IMR-90 (cell line): ENCODE measurements around the gene IMPDH1. TPM values are rescaled to one million over a fixed set of nuclear protein-coding genes. Genes with fewer than 3 reads are reported as not detected.

Experiments used
- ATAC-seq: fragments of 200-7000 bp; cut with Tn5 transposase; 2 replicates; pipeline ENCODE4 v1.9.1; 2020; ENCODE audit warnings: low read depth, mild to moderate bottlenecking, moderate library complexity
- BruUV-seq: library from RNA; stranded (reverse); fragments of 400-500 nt; replicated peaks from 2 replicates; lab custom pipeline; 2021; lab: Mats Ljungman, UMichigan
- CTCF ChIA-PET: fragments of 300-600 bp; formaldehyde crosslinking; extraction: SDS; loops from one replicate; lab custom pipeline; 2021; ENCODE audit warnings: antibody characterized with exemption; lab: Yijun Ruan, JAX
- POLR2A ChIA-PET: fragments of 300-600 bp; sonication (Branson Sonifier 250); formaldehyde crosslinking; loops from one replicate; lab custom pipeline; 2022; ENCODE audit warnings: antibody characterized with exemption; ENCODE audit not compliant: unreplicated experiment; lab: Charles Lee
- DNase-seq: peaks from one replicate; pipeline ENCODE4 v3.0.0; 2013
- H2AFZ ChIP-seq: replicated peaks from 2 replicates; pipeline ENCODE3; 2013; ENCODE audit warnings: low read length, mild to moderate bottlenecking; ENCODE audit not compliant: poor library complexity
- H2AK5ac ChIP-seq: 2 replicates; pipeline ENCODE4 v1.6.1; 2013; ENCODE audit warnings: low read depth, low read length, inconsistent platforms
- H2AK9ac ChIP-seq: replicated peaks from 2 replicates; pipeline ENCODE3; 2013; ENCODE audit warnings: mild to moderate bottlenecking, low read depth, low read length, moderate library complexity; ENCODE audit not compliant: poor library complexity
- H2BK120ac ChIP-seq: 2 replicates; pipeline ENCODE4 v1.6.1; 2013; ENCODE audit warnings: low read depth, low read length, inconsistent platforms
- H2BK15ac ChIP-seq: 3 replicates; pipeline ENCODE4 v1.6.1; 2013; ENCODE audit warnings: low read depth, low read length, inconsistent platforms
- H2BK20ac ChIP-seq: 2 replicates; pipeline ENCODE4 v1.6.1; 2013; ENCODE audit warnings: low read depth, mild to moderate bottlenecking, inconsistent platforms, low read length, moderate library complexity
- H2BK5ac ChIP-seq: 2 replicates; pipeline ENCODE4 v1.6.1; 2013; ENCODE audit warnings: mild to moderate bottlenecking, low read depth, low read length, inconsistent platforms; ENCODE audit not compliant: poor library complexity, severe bottlenecking
- H3K14ac ChIP-seq: replicated peaks from 2 replicates; pipeline ENCODE4 v1.6.1; 2013; ENCODE audit warnings: low read depth, low read length, inconsistent platforms
- H3K18ac ChIP-seq: 2 replicates; pipeline ENCODE4 v1.6.1; 2013; ENCODE audit warnings: low read depth, low read length, control low read depth
- H3K23ac ChIP-seq: 2 replicates; pipeline ENCODE4 v1.6.1; 2013; ENCODE audit warnings: low read depth, low read length, inconsistent platforms
- H3K27ac ChIP-seq: 2 replicates; pipeline ENCODE4 v1.5.1; 2013; ENCODE audit warnings: mild to moderate bottlenecking, control low read depth, low read length; ENCODE audit not compliant: insufficient read depth
- H3K27me3 ChIP-seq: 2 replicates; pipeline ENCODE4 v1.6.1; 2013; ENCODE audit warnings: low read length; ENCODE audit not compliant: control insufficient read depth, insufficient read depth
- H3K36me3 ChIP-seq: 2 replicates; pipeline ENCODE4 v1.6.1; 2013; ENCODE audit warnings: low read length, mixed read lengths; ENCODE audit not compliant: control insufficient read depth, insufficient read depth
- H3K4ac ChIP-seq: 2 replicates; pipeline ENCODE4 v1.6.1; 2013; ENCODE audit warnings: low read depth, low read length, inconsistent platforms
- H3K4me1 ChIP-seq: 2 replicates; pipeline ENCODE4 v1.6.1; 2013; ENCODE audit warnings: low read length, mixed read lengths; ENCODE audit not compliant: control insufficient read depth, insufficient read depth
- H3K4me2 ChIP-seq: 2 replicates; pipeline ENCODE4 v1.6.1; 2013; ENCODE audit warnings: low read depth, mild to moderate bottlenecking, control low read depth, low read length, moderate library complexity
- H3K4me3 ChIP-seq: 2 replicates; pipeline ENCODE4 v1.5.1; 2013; ENCODE audit warnings: low read depth, mild to moderate bottlenecking, control low read depth, low read length, moderate library complexity; ENCODE audit not compliant: insufficient read depth
- H3K56ac ChIP-seq: 2 replicates; pipeline ENCODE4 v1.6.1; 2013; ENCODE audit warnings: low read length, inconsistent platforms; ENCODE audit not compliant: insufficient read depth; ENCODE audit errors: extremely low read depth
- H3K79me1 ChIP-seq, 2 experiments: 2 replicates each; pipeline ENCODE4 v1.6.1; 2013; ENCODE audit warnings: low read length in 2 of 2, inconsistent platforms in 1 of 2, low read depth in 1 of 2
- H3K9ac ChIP-seq: 2 replicates; pipeline ENCODE4 v1.6.1; 2013; ENCODE audit warnings: low read depth, low read length, control low read depth
- H3K9me1 ChIP-seq: 2 replicates; pipeline ENCODE4 v1.6.1; 2013; ENCODE audit warnings: low read length, inconsistent platforms; ENCODE audit not compliant: insufficient read depth
- H3K9me3 ChIP-seq: 2 replicates; pipeline ENCODE4 v1.6.1; 2013; ENCODE audit warnings: low read length; ENCODE audit not compliant: control insufficient read depth, insufficient read depth
- H4K20me1 ChIP-seq: 2 replicates; pipeline ENCODE4 v1.6.1; 2013; ENCODE audit warnings: low read length, inconsistent platforms; ENCODE audit not compliant: insufficient read depth
- H4K5ac ChIP-seq: 2 replicates; pipeline ENCODE4 v1.6.1; 2013; ENCODE audit warnings: mild to moderate bottlenecking, low read depth, low read length, control low read depth
- H4K8ac ChIP-seq, 2 experiments: 2 replicates each; pipeline ENCODE4 v1.6.1; 2013; ENCODE audit warnings: low read depth in 2 of 2, low read length in 2 of 2, control low read depth in 1 of 2, inconsistent platforms in 1 of 2
- H4K91ac ChIP-seq: 2 replicates; pipeline ENCODE4 v1.6.1; 2013; ENCODE audit warnings: low read depth, low read length, inconsistent platforms; ENCODE audit not compliant: insufficient read depth
- BHLHE40 ChIP-seq: fragments of 150-350 bp; IDR thresholded peaks from 2 replicates; pipeline ENCODE4 v1.6.1; 2016; ENCODE audit warnings: mild to moderate bottlenecking, low read depth, low read length
- CEBPB ChIP-seq: IDR thresholded peaks from 2 replicates; pipeline ENCODE4 v1.6.1; 2012; ENCODE audit warnings: low read depth, low read length, improper control_type of control experiment
- CHD1 ChIP-seq: IDR thresholded peaks from 2 replicates; pipeline ENCODE4 v1.6.1; 2012; ENCODE audit warnings: low read depth, low read length, improper control_type of control experiment
- CTCF ChIP-seq: conservative IDR thresholded peaks from 2 replicates; pipeline ENCODE4 v1.5.1; 2012; ENCODE audit warnings: mild to moderate bottlenecking, low read depth, low read length, improper control_type of control experiment
- ELK1 ChIP-seq: fragments of 150-350 bp; IDR thresholded peaks from 2 replicates; pipeline ENCODE4 v1.6.1; 2016; ENCODE audit warnings: low read depth, mild to moderate bottlenecking, low read length, moderate library complexity, borderline replicate concordance
- FOS ChIP-seq: fragments of 150-350 bp; IDR thresholded peaks from 2 replicates; pipeline ENCODE4 v1.6.1; 2016; ENCODE audit warnings: low read depth, low read length
- MAFK ChIP-seq: IDR thresholded peaks from 2 replicates; pipeline ENCODE4 v1.6.1; 2012; ENCODE audit warnings: low read depth, low read length, improper control_type of control experiment
- MAZ ChIP-seq: IDR thresholded peaks from 2 replicates; pipeline ENCODE4 v1.6.1; 2012; ENCODE audit warnings: low read depth, mild to moderate bottlenecking, low read length, improper control_type of control experiment, moderate library complexity, borderline replicate concordance
- MXI1 ChIP-seq: IDR thresholded peaks from 2 replicates; pipeline ENCODE4 v1.6.1; 2012; ENCODE audit warnings: low read depth, mild to moderate bottlenecking, low read length, moderate library complexity, borderline replicate concordance
- NFE2L2 ChIP-seq: fragments of 150-350 bp; IDR thresholded peaks from 2 replicates; pipeline ENCODE4 v1.6.1; 2016; ENCODE audit warnings: low read depth, mild to moderate bottlenecking, low read length
- POLR2A ChIP-seq: IDR thresholded peaks from 2 replicates; pipeline ENCODE4 v1.6.1; 2012; ENCODE audit warnings: mild to moderate bottlenecking, low read depth, low read length
- RCOR1 ChIP-seq: IDR thresholded peaks from 2 replicates; pipeline ENCODE4 v1.6.1; 2012; ENCODE audit warnings: mild to moderate bottlenecking, low read length, improper control_type of control experiment; ENCODE audit not compliant: insufficient replicate concordance
- RFX5 ChIP-seq: IDR thresholded peaks from 2 replicates; pipeline ENCODE4 v1.8.0; 2012; ENCODE audit warnings: low read depth, mild to moderate bottlenecking, low read length, moderate library complexity
- SMC3 ChIP-seq: fragments of 150-350 bp; IDR thresholded peaks from 2 replicates; pipeline ENCODE4 v1.6.1; 2016; ENCODE audit warnings: low read depth, mild to moderate bottlenecking, antibody characterized with exemption, low read length, moderate library complexity
- USF2 ChIP-seq: fragments of 150-350 bp; IDR thresholded peaks from 2 replicates; pipeline ENCODE4 v1.6.1; 2017; ENCODE audit warnings: mild to moderate bottlenecking, antibody characterized with exemption, low read length, low read depth
- WGBS, 2 experiments: methylation state at CpG; one replicate each; pipeline versions ENCODE4 v1.1.5 to v1.1.7; 2013; ENCODE audit warnings: missing lambda C conversion rate in 2 of 2; ENCODE audit not compliant: insufficient read length in 1 of 2; ENCODE audit errors: extremely low coverage in 2 of 2; 5-methylcytosine and 5-hydroxymethylcytosine counted together
- dilution Hi-C: fragments of 300-500 bp; cut with HindIII; formaldehyde crosslinking; loops from one replicate; pipeline ENCODE4 v1.14.3; 2018; ENCODE audit warnings: low sequenced_read_pairs; ENCODE audit not compliant: unreplicated experiment
- in situ Hi-C: fragments of 300-500 bp; cut with MboI; formaldehyde crosslinking; loops from 3 replicates; pipeline ENCODE4 v1.14.3; 2019; ENCODE audit warnings: low sequenced_read_pairs, inconsistent platforms, mixed read lengths
- intact Hi-C: fragments of 100-400 bp; cut with micrococcal nuclease; formaldehyde crosslinking; loops from 2 replicates; pipeline ENCODE4 v1.10.0; 2022
- polyA plus RNA-seq, 3 experiments: library from polyadenylated mRNA; depleted of rRNA; stranded (reverse); fragments of >200 nt; gene quantifications; 2 replicates each; pipeline ENCODE4 v1.2.3, GENCODE V29; 2012; ENCODE audit warnings: low replicate concordance in 1 of 3
- total RNA-seq: library from RNA; depleted of rRNA; stranded (reverse); fragments of >200 nt; gene quantifications from 2 replicates; pipeline ENCODE4 v1.2.3, GENCODE V29; 2012

IMPDH1 gene
- total and polyA plus RNA-seq, 2 of the 4 experiments (the other 2 are of a cell fraction): 49.5 to 69.3 TPM

- in situ Hi-C loops: no loop called here
- POLR2A ChIA-PET: no interaction called here
- CTCF ChIA-PET: interaction anchor here (1.4 to 2.6 kb wide), 2 partner anchors 9 to 27 kb away, joined by 5 to 6 read pairs; no protein-coding TSS in a partner anchor
- Histone ChIP-seq H3K4me3 (no peak overlapping the region), H3K9me3 (no peaks in the 10 kb centered on the region), H4K5ac (no peak overlapping the region), H3K18ac (no peak overlapping the region), H3K9ac (no peak overlapping the region), H3K4ac (no peak overlapping the region), H3K27ac (no peak overlapping the region), H3K56ac (no peak overlapping the region), H3K79me1 (no peaks in the 10 kb centered on the region), H3K14ac (no peak overlapping the region), H4K20me1 (no peaks in the 10 kb centered on the region), H3K27me3 (peaks cover 34% of the 10 kb centered on the region), H2AK5ac (no peak overlapping the region), H2AFZ (no peak overlapping the region), H3K4me1 (no peaks in the 10 kb centered on the region), H2BK5ac (no peak overlapping the region), H4K91ac (no peak overlapping the region), H2AK9ac (no peak overlapping the region), H3K23ac (no peak overlapping the region), H2BK15ac (no peak overlapping the region), H3K9me1 (no peaks in the 10 kb centered on the region), H2BK20ac (no peak overlapping the region), H3K36me3 (no peaks in the 10 kb centered on the region), H4K8ac (no peak overlapping the region), H3K4me2 (no peak overlapping the region), H2BK120ac (no peak overlapping the region)
- ATAC-seq (no peak), DNase-seq (no peak)
- dilution Hi-C loops: no loop called here
- no TSS peak for BruUV-seq
- WGBS, 2 experiments: no CpG with 5 or more reads among the region's 4 CpGs
- intact Hi-C loops: no loop called here
- TF ChIP-seq SMC3: no peak
- no peak for TF ChIP-seq MXI1
- TF ChIP-seq NFE2L2: no peak
- TF ChIP-seq MAZ: no peak
- TF ChIP-seq ELK1: no peak
- TF ChIP-seq CHD1: no peak
- no peak for TF ChIP-seq FOS
- no peak for TF ChIP-seq BHLHE40
- TF ChIP-seq CEBPB: no peak
- no peak for TF ChIP-seq CTCF
- no peak for TF ChIP-seq POLR2A
- TF ChIP-seq RFX5: no peak
- TF ChIP-seq MAFK: no peak
- no peak for TF ChIP-seq USF2
- no peak for TF ChIP-seq RCOR1
Observed at GRCh38 chr7:128434413-128435326, 24.9 kb upstream of the IMPDH1 start.
